OCI-LY1 (cell line): Measurements from ENCODE around the gene LRTM2.

ENCODE experiments used
- CTCF ChIP-seq: fragments of 200-600 bp; sonication (generic), shearing (Covaris generic); IDR thresholded peaks from 2 replicates; pipeline ENCODE4 v1.5.1; 2017; ENCODE audit warnings: mild to moderate bottlenecking, antibody characterized with exemption, low read length, moderate library complexity, mixed read lengths
- EZH2 ChIP-seq: fragments of 200-600 bp; sonication (generic), shearing (Covaris generic); IDR thresholded peaks from 2 replicates; pipeline ENCODE4 v1.8.0; 2017; ENCODE audit warnings: borderline replicate concordance, mixed run types, mild to moderate bottlenecking, antibody characterized with exemption, low read length, moderate library complexity, mixed read lengths

- TF ChIP-seq CTCF (peak; percentile 74), EZH2 (no peak)
These were observed 19.7 kb upstream of the LRTM2 start for GRCh38 chr12:1800401-1801302.
